Measurements from ENCODE around the gene ARHGAP8.

DNA sequence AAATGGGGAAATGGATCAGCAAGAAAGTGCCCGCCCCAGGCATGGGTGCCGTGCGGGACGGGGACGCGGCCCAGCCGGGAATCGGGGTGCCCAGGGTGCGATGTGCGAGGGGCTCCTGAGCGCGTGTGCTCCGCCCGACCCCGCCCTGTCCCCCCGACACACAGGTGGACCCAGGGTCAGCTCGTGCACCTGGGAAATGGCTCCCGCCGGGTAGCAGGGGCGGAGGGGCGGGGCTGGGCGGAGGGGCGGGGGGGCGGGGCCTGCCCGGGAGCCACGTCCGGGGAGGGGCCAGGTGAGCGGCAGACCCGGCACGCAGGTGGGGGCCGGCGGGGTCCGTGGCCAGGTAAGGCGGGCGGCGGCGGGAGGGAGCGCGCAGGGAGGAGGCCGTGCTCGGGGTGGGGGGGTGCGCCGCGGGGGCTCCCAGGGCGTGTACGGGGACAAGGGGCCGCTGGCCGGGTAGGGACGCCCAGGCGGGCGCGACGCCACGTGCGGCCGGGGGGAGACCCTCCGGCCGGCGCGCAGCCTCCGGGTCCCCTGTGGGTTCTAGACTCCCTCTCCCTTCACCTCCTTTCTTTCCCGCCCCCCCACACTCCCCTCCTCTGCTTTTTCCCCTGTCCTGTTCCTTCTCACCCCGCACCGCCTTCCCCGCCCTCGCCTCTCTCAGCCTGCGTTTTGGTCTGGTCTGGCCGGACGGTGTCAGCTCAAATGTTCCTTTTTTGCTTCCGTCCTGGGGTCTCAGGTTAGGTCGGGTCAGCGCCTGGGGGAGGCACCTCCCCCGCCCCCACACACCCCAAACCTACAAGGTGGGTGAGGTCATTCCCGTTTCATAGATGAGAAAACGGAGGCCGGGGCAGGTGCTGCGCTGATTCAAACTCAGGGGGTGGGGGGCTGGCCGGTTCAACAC lies at the start of gene ARHGAP8:
- TF ChIP-seq CTCF (IDR thresholded peaks at IDR 0.05) (no peak), POLR2A (IDR thresholded peaks at IDR 0.05; ENCODE audit: low read length) (no peak), RAD21 (conservative IDR thresholded peaks at IDR 0.05 in 1 of 2, IDR thresholded peaks at IDR 0.05 in 1 of 2) (no peak), JUNB (IDR thresholded peaks at IDR 0.05) (no peak)
- TF ChIP-seq, protein P1, sequence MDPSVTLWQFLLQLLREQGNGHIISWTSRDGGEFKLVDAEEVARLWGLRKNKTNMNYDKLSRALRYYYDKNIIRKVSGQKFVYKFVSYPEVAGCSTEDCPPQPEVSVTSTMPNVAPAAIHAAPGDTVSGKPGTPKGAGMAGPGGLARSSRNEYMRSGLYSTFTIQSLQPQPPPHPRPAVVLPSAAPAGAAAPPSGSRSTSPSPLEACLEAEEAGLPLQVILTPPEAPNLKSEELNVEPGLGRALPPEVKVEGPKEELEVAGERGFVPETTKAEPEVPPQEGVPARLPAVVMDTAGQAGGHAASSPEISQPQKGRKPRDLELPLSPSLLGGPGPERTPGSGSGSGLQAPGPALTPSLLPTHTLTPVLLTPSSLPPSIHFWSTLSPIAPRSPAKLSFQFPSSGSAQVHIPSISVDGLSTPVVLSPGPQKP (IDR thresholded peaks at IDR 0.05; ENCODE audit: low read depth, low read length): no peak

All from A549 (cell line).